ENCODE measurements around the gene YIPF3. TPM values are rescaled to one million over a fixed set of nuclear protein-coding genes. Genes with fewer than 3 reads are reported as not detected.

The YIPF3 gene
- total RNA-seq, 4 donors from 2014 or later, result 83.4 to 146 (median 103) TPM

GRCh38 chr6:43492673-43493072 is 24.1 kb downstream of the YIPF3 start:
- H3K27me3 ChIP-seq, result no peaks in the 10 kb centered on the region
- H3K4me3 ChIP-seq, result no peak overlapping the region
- TF ChIP-seq EP300 (IDR thresholded peaks at IDR 0.05; ENCODE audit: low read depth) (no peak), CTCF (IDR thresholded peaks at IDR 0.05) (no peak), POLR2A (IDR thresholded peaks at IDR 0.05) (no peak), POLR2AphosphoS5 (IDR thresholded peaks at IDR 0.05) (no peak)
- H3K36me3 ChIP-seq, result no peaks in the 10 kb centered on the region
- in situ Hi-C loops (cut with MboI; ENCODE audit: low pct_ligation_motif_present in 1 of 4, low pct_unique_long_range_greater_than_20kb in 1 of 4, low sequenced_read_pairs in 3 of 4), result no loop called here
- WGBS, 2 donors (ENCODE audit: low coverage in 1 of 2), result 55% methylated on average over 3 of the region's 3 CpGs; no CpG with 5 or more reads in 1 of the 2 donors
- intact Hi-C loops (cut with DNase I; ENCODE audit: low total_unique reads), result no loop called here
- DNase-seq, result no peak
- peaks cover 8 to 29% (median 19%) of the 10 kb centered on the region in 4 donors for H3K4me1 ChIP-seq
- H3K27ac ChIP-seq, result no peak overlapping the region
- no peaks in the 10 kb centered on the region for H3K9me3 ChIP-seq

GRCh38 chr6:43491750-43492661 is 24.7 kb downstream of the YIPF3 start:
- TF ChIP-seq POLR2AphosphoS5 (IDR thresholded peaks at IDR 0.05), result peak in 1 of 3 donors; percentile 15
- no peak for TF ChIP-seq CTCF (IDR thresholded peaks at IDR 0.05)
- TF ChIP-seq EP300 (IDR thresholded peaks at IDR 0.05; ENCODE audit: low read depth), result no peak
- TF ChIP-seq POLR2A (IDR thresholded peaks at IDR 0.05), result no peak
- Histone ChIP-seq H3K36me3 (no peaks in the 10 kb centered on the region), H3K27me3 (no peaks in the 10 kb centered on the region), H3K4me1 (peaks cover 8 to 29% (median 19%) of the 10 kb centered on the region in 4 donors), H3K9me3 (no peaks in the 10 kb centered on the region), H3K4me3 (no peak overlapping the region), H3K27ac (peak overlapping the region in 2 of 4 donors; percentile 9 to 32)
- WGBS, 2 donors (ENCODE audit: low coverage in 1 of 2), result 24 to 53% methylated on average over 5 to 10 of the region's 10 CpGs
- intact Hi-C loops (cut with DNase I; ENCODE audit: low total_unique reads) (no loop called here), in situ Hi-C loops (cut with MboI; ENCODE audit: low pct_ligation_motif_present in 1 of 4, low pct_unique_long_range_greater_than_20kb in 1 of 4, low sequenced_read_pairs in 3 of 4) (no loop called here)
- peak; percentile 71 for DNase-seq

- Histone ChIP-seq H3K27ac (no peak overlapping the region), H3K27me3 (no peaks in the 10 kb centered on the region), H3K4me3 (no peak overlapping the region), H3K36me3 (no peaks in the 10 kb centered on the region), H3K4me1 (peaks cover 8 to 28% (median 14%) of the 10 kb centered on the region in 4 donors), H3K9me3 (no peaks in the 10 kb centered on the region)
- in situ Hi-C loops (cut with MboI; ENCODE audit: low pct_ligation_motif_present in 1 of 4, low pct_unique_long_range_greater_than_20kb in 1 of 4, low sequenced_read_pairs in 3 of 4) (no loop called here), intact Hi-C loops (cut with DNase I; ENCODE audit: low total_unique reads) (no loop called here)
- 82 to 100% methylated on average over 1 to 6 of the region's 6 CpGs for WGBS, 2 donors (ENCODE audit: low coverage in 1 of 2)
- no peak for DNase-seq
- TF ChIP-seq POLR2AphosphoS5 (IDR thresholded peaks at IDR 0.05) (no peak), CTCF (IDR thresholded peaks at IDR 0.05) (no peak), POLR2A (IDR thresholded peaks at IDR 0.05) (no peak), EP300 (IDR thresholded peaks at IDR 0.05; ENCODE audit: low read depth) (no peak)
Observed at GRCh38 chr6:43490523-43490939, 26.2 kb downstream of the YIPF3 start.

GRCh38 chr6:43489277-43490072 is 27.3 kb downstream of the YIPF3 start:
- 81% methylated on average over 9 of the region's 12 CpGs; no CpG with 5 or more reads in 1 of the 2 donors for WGBS, 2 donors (ENCODE audit: low coverage in 1 of 2)
- no peaks in the 10 kb centered on the region for H3K36me3 ChIP-seq
- no peaks in the 10 kb centered on the region for H3K9me3 ChIP-seq
- H3K4me3 ChIP-seq, result no peak overlapping the region
- intact Hi-C loops (cut with DNase I; ENCODE audit: low total_unique reads), result no loop called here
- in situ Hi-C loops (cut with MboI; ENCODE audit: low pct_ligation_motif_present in 1 of 4, low pct_unique_long_range_greater_than_20kb in 1 of 4, low sequenced_read_pairs in 3 of 4), result no loop called here
- no peaks in the 10 kb centered on the region for H3K27me3 ChIP-seq
- DNase-seq, result no peak
- TF ChIP-seq EP300 (IDR thresholded peaks at IDR 0.05; ENCODE audit: low read depth) (no peak), POLR2A (IDR thresholded peaks at IDR 0.05) (no peak), CTCF (IDR thresholded peaks at IDR 0.05) (no peak), POLR2AphosphoS5 (IDR thresholded peaks at IDR 0.05) (no peak)
- no peak overlapping the region for H3K27ac ChIP-seq
- H3K4me1 ChIP-seq, result peaks cover 8 to 21% (median 12%) of the 10 kb centered on the region in 4 donors
